ENCODE data around the gene ACSF3.

The ACSF3 gene

DNA sequence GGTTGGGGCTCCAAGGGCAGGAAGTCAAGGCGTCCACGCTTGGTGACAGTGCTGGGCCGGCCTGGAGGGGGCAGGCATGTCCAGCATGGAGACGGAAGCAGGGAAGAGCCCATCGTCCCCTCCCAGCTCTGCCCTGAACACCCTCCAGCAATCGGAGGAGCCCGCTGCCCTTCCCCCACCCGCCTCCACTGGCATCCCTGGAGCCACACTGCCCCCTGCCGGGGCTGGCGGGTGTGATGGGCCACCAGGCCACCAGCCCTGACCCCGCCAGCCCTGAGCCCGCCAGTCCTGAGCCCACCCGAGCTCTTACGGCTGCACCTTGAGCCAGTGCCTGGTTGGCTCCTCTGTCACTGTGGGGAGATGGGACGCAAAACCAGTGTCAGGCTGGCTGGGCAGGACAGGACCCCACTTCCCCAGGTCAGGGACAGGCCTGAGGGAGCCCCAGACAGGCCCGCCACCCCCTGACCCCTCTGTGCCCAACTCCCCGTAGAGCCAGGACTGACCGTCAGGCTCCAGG, 73.8 kb downstream of the ACSF3 start:
- H4K20me1 ChIP-seq (ENCODE audit: insufficient read depth, low read length): no peaks in the 10 kb centered on the region
- no peaks in the 10 kb centered on the region for H3K36me3 ChIP-seq (ENCODE audit: insufficient read depth, low read length)
- no peaks in the 10 kb centered on the region for H3K79me2 ChIP-seq (ENCODE audit: insufficient read depth, low read length)
- peaks cover 16% of the 10 kb centered on the region for H3K4me1 ChIP-seq (ENCODE audit: insufficient read depth, low read length, severe bottlenecking)
- H3K9me2 ChIP-seq (ENCODE audit: low read depth, low read length): no peaks in the 10 kb centered on the region
- no peak overlapping the region for H3K27ac ChIP-seq (ENCODE audit: low read depth, low read length, poor library complexity, severe bottlenecking)
- no peak overlapping the region for H3K9ac ChIP-seq (ENCODE audit: low read length)
- TF ChIP-seq EZH2 (IDR thresholded peaks at IDR 0.05; ENCODE audit: borderline replicate concordance, low read length): no peak
- TF ChIP-seq, protein P1, sequence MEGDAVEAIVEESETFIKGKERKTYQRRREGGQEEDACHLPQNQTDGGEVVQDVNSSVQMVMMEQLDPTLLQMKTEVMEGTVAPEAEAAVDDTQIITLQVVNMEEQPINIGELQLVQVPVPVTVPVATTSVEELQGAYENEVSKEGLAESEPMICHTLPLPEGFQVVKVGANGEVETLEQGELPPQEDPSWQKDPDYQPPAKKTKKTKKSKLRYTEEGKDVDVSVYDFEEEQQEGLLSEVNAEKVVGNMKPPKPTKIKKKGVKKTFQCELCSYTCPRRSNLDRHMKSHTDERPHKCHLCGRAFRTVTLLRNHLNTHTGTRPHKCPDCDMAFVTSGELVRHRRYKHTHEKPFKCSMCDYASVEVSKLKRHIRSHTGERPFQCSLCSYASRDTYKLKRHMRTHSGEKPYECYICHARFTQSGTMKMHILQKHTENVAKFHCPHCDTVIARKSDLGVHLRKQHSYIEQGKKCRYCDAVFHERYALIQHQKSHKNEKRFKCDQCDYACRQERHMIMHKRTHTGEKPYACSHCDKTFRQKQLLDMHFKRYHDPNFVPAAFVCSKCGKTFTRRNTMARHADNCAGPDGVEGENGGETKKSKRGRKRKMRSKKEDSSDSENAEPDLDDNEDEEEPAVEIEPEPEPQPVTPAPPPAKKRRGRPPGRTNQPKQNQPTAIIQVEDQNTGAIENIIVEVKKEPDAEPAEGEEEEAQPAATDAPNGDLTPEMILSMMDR (IDR thresholded peaks at IDR 0.05; ENCODE audit: low read length): peak; percentile 94
- H3K9me3 ChIP-seq (ENCODE audit: low read length): no peaks in the 10 kb centered on the region
- H2AFZ ChIP-seq (ENCODE audit: low read length): no peak overlapping the region
- no peak overlapping the region for H3K4me2 ChIP-seq (ENCODE audit: low read length)
- H3F3A ChIP-seq (ENCODE audit: insufficient read depth, low read length): no peaks in the 10 kb centered on the region; the same call in 1 of the 2 replicates
- peaks cover 10% of the 10 kb centered on the region for H3K27me3 ChIP-seq (ENCODE audit: insufficient read depth, low read length)
- H3K4me3 ChIP-seq (ENCODE audit: low read depth, low read length, poor library complexity, severe bottlenecking): no peak overlapping the region

DNA sequence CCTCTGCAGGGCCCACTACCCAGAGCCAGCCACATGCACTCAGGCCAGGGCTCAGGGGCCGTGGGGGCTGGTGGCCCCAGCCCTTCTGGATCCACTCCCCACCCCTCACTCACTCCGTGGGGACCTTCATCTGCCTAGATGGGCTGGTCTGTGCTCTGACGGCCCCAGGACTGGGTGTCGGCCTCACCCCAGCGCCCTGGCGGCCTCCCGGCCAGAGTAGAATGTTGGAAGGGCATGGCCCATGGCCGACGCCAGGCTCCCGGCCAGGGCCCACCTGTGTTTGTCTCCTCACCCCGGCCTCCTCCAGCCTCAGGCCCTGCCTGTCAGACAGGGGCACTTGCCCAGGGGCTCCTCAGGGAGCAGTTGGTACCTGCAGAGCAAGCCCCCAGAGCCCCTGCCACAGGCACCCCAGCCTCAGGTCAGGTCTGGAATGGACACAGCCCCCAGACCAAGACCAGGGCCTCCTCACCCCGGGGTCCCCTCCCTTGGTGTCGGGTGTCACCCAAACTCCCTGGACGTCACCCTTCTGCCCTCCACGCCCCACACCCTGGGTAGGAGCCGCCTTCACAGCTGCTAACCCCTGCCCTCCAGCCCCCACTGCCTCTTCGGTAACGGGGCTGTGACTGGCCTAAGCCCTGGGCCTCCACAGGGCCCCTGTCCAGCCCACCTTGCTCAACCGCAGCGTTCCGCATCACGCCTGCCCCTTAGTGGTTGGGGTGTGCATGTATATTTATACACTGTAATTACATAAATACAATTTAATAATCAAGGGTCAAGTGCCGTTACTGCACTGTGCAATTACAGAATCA, 74.9 kb downstream of the ACSF3 start:
- Histone ChIP-seq H3K9me3 (ENCODE audit: low read length) (no peaks in the 10 kb centered on the region), H2AFZ (ENCODE audit: low read length) (no peak overlapping the region), H3K79me2 (ENCODE audit: insufficient read depth, low read length) (no peaks in the 10 kb centered on the region), H3K27me3 (ENCODE audit: insufficient read depth, low read length) (peaks cover 10% of the 10 kb centered on the region), H3K4me1 (ENCODE audit: insufficient read depth, low read length, severe bottlenecking) (peaks cover 15% of the 10 kb centered on the region), H3K9ac (ENCODE audit: low read length) (no peak overlapping the region), H4K20me1 (ENCODE audit: insufficient read depth, low read length) (no peaks in the 10 kb centered on the region), H3K27ac (ENCODE audit: low read depth, low read length, poor library complexity, severe bottlenecking) (no peak overlapping the region), H3K9me2 (ENCODE audit: low read depth, low read length) (no peaks in the 10 kb centered on the region), H3K36me3 (ENCODE audit: insufficient read depth, low read length) (no peaks in the 10 kb centered on the region), H3K4me2 (ENCODE audit: low read length) (no peak overlapping the region), H3F3A (ENCODE audit: insufficient read depth, low read length) (no peaks in the 10 kb centered on the region; the same call in 1 of the 2 replicates), H3K4me3 (ENCODE audit: low read depth, low read length, poor library complexity, severe bottlenecking) (no peak overlapping the region)
- TF ChIP-seq EZH2 (IDR thresholded peaks at IDR 0.05; ENCODE audit: borderline replicate concordance, low read length): no peak
- TF ChIP-seq, protein P1 (IDR thresholded peaks at IDR 0.05; ENCODE audit: low read length): peak; percentile 45; the same call in 1 of the 2 replicates

DNA sequence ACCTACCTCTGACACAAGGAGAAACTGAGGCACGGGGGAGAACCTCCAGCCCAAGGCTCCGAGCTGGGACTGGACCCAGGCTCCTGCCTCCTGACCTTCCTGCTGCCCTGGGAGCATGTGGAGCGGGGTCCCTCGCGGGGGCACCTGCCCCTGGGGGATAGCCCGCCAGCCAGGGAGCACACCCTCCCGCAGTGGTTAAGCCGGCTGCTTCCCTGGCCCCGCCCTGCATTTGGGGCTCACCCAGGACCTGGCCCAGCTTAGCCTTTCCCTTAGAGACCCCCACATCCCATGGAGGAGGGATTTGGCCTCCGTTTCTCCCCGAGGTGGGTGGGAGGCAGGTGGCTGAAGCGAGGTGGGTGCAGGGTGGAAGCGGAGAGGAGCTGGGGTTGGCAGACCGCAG, 76.1 kb downstream of the ACSF3 start:
- Histone ChIP-seq H3K27me3 (ENCODE audit: insufficient read depth, low read length) (peaks cover 10% of the 10 kb centered on the region), H3K4me2 (ENCODE audit: low read length) (no peak overlapping the region), H3K4me1 (ENCODE audit: insufficient read depth, low read length, severe bottlenecking) (peaks cover 15% of the 10 kb centered on the region), H3K27ac (ENCODE audit: low read depth, low read length, poor library complexity, severe bottlenecking) (no peak overlapping the region), H3K9me3 (ENCODE audit: low read length) (no peaks in the 10 kb centered on the region), H3K36me3 (ENCODE audit: insufficient read depth, low read length) (no peaks in the 10 kb centered on the region), H2AFZ (ENCODE audit: low read length) (no peak overlapping the region), H3K9ac (ENCODE audit: low read length) (no peak overlapping the region), H3K79me2 (ENCODE audit: insufficient read depth, low read length) (no peaks in the 10 kb centered on the region), H3K9me2 (ENCODE audit: low read depth, low read length) (no peaks in the 10 kb centered on the region), H4K20me1 (ENCODE audit: insufficient read depth, low read length) (no peaks in the 10 kb centered on the region), H3K4me3 (ENCODE audit: low read depth, low read length, poor library complexity, severe bottlenecking) (no peak overlapping the region), H3F3A (ENCODE audit: insufficient read depth, low read length) (no peaks in the 10 kb centered on the region)
- TF ChIP-seq, protein P1 (IDR thresholded peaks at IDR 0.05; ENCODE audit: low read length): no peak
- no peak for TF ChIP-seq EZH2 (IDR thresholded peaks at IDR 0.05; ENCODE audit: borderline replicate concordance, low read length)

Measured in OCI-LY1 (cell line).